ENCODE data around the gene TRIM13. TPM values are rescaled to one million over a fixed set of nuclear protein-coding genes. Genes with fewer than 3 reads are reported as not detected.
A peak's percentile ranks its signal among the peaks of the same experiment; 100 is the strongest.
"Not testable (repeated sequence)": the region's sequence is repeated elsewhere in the genome, so short reads cannot be mapped to it uniquely, and the experiment has no call there.

TRIM13 gene
- total RNA-seq, 1 donor from 2014 or later = 29.5 TPM

GRCh38 chr13:49976314-49977258 is 20.3 kb upstream of the TRIM13 start:
- ATAC-seq = peak; percentile 93
- no peaks in the 10 kb centered on the region for H3K36me3 ChIP-seq
- no peaks in the 10 kb centered on the region for H3K9me3 ChIP-seq
- TF ChIP-seq CTCF (IDR thresholded peaks at IDR 0.05) = peak; percentile 92
- no peak overlapping the region for H3K27ac ChIP-seq
- peak; percentile 76 for DNase-seq
- no peaks in the 10 kb centered on the region for H3K27me3 ChIP-seq
- H3K4me3 ChIP-seq = no peak overlapping the region
- H3K4me1 ChIP-seq = no peaks in the 10 kb centered on the region
- intact Hi-C loops (cut with DNase I) = no loop called here

- H3K36me3 ChIP-seq = no peaks in the 10 kb centered on the region
- DNase-seq (no peak), ATAC-seq (peak; percentile 13)
- intact Hi-C loops (cut with DNase I) = no loop called here
- no peak for TF ChIP-seq CTCF (IDR thresholded peaks at IDR 0.05)
- no peak overlapping the region for H3K27ac ChIP-seq
- H3K27me3 ChIP-seq = no peaks in the 10 kb centered on the region
- H3K9me3 ChIP-seq = no peaks in the 10 kb centered on the region
- no peaks in the 10 kb centered on the region for H3K4me1 ChIP-seq
- H3K4me3 ChIP-seq = no peak overlapping the region
Measured at GRCh38 chr13:49977992-49978391, 18.9 kb upstream of the TRIM13 start.

- DNase-seq (no peak), ATAC-seq (no peak)
- no peaks in the 10 kb centered on the region for H3K9me3 ChIP-seq
- H3K27me3 ChIP-seq = no peaks in the 10 kb centered on the region
- H3K4me3 ChIP-seq = no peak overlapping the region
- no peak overlapping the region for H3K27ac ChIP-seq
- no peaks in the 10 kb centered on the region for H3K36me3 ChIP-seq
- no peaks in the 10 kb centered on the region for H3K4me1 ChIP-seq
- intact Hi-C loops (cut with DNase I) = no loop called here
- TF ChIP-seq CTCF (IDR thresholded peaks at IDR 0.05) = no peak
Measured at GRCh38 chr13:49980266-49980665, 16.6 kb upstream of the TRIM13 start.

- intact Hi-C loops (cut with DNase I) = no loop called here
- ATAC-seq = no peak
- no peak for TF ChIP-seq CTCF (IDR thresholded peaks at IDR 0.05)
Measured at GRCh38 chr13:49985129-49985528, 11.7 kb upstream of the TRIM13 start.

GRCh38 chr13:49986471-49986870 is 10.4 kb upstream of the TRIM13 start:
- ATAC-seq = no peak
- H3K36me3 ChIP-seq = peaks cover 4% of the 10 kb centered on the region
- no peaks in the 10 kb centered on the region for H3K4me1 ChIP-seq
- TF ChIP-seq CTCF (IDR thresholded peaks at IDR 0.05) = no peak
- DNase-seq = no peak
- H3K4me3 ChIP-seq = no peak overlapping the region
- H3K9me3 ChIP-seq = no peaks in the 10 kb centered on the region
- intact Hi-C loops (cut with DNase I) = no loop called here
- no peaks in the 10 kb centered on the region for H3K27me3 ChIP-seq
- H3K27ac ChIP-seq = no peak overlapping the region

More at GRCh38 chr13:49985129-49985528, 11.7 kb upstream of the TRIM13 start:
- Histone ChIP-seq H3K4me1 (no peaks in the 10 kb centered on the region), H3K4me3 (no peak overlapping the region), H3K9me3 (no peaks in the 10 kb centered on the region), H3K27ac (no peak overlapping the region), H3K36me3 (peaks cover 4% of the 10 kb centered on the region), H3K27me3 (no peaks in the 10 kb centered on the region)
- DNase-seq = no peak

GRCh38 chr13:49990612-49991011 is 6.2 kb upstream of the TRIM13 start:
- H3K4me1 ChIP-seq; H3K27me3 ChIP-seq; H3K4me3 ChIP-seq; intact Hi-C loops (cut with DNase I); ATAC-seq; DNase-seq; H3K27ac ChIP-seq; H3K9me3 ChIP-seq; H3K36me3 ChIP-seq: not testable (repeated sequence)

All from upper lobe of right lung (tissue), 1 donor.